Tibial nerve (tissue), 4 donors: ENCODE data around the gene TBC1D24. TPM values are rescaled to one million over a fixed set of nuclear protein-coding genes. Genes with fewer than 3 reads are reported as not detected.
"Not testable (repeated sequence)": the region's sequence is repeated elsewhere in the genome, so short reads cannot be mapped to it uniquely, and the experiment has no call there.

Source experiments
- DNase-seq, 2 donors: peaks; one replicate each; pipeline ENCODE4 v3.0.0-alpha.2; 2019; ENCODE audit warnings: low spot score in 2 of 2
- H3K27ac ChIP-seq, 4 donors: fragments of 200-600 bp; sonication (generic) in 3 of 4; one replicate each; pipeline ENCODE4 v1.5.1; 2017 to 2019; ENCODE audit warnings: mild to moderate bottlenecking in 1 of 4
- H3K27me3 ChIP-seq, 2 donors: fragments of 200-600 bp; sonication (generic) in 1 of 2; one replicate each; pipeline versions ENCODE4 v1.5.1 to v1.6.0; 2017 to 2019
- H3K36me3 ChIP-seq, 3 donors: fragments of 200-600 bp; sonication (generic); one replicate each; pipeline ENCODE4 v1.5.1; 2018 to 2019
- H3K4me1 ChIP-seq, 4 donors: fragments of 200-600 bp; sonication (generic) in 3 of 4; one replicate each; pipeline ENCODE4 v1.5.1; 2017 to 2019
- H3K4me3 ChIP-seq, 4 donors: fragments of 200-600 bp; sonication (generic) in 3 of 4; one replicate each; pipeline ENCODE4 v1.5.1; 2017 to 2019; ENCODE audit warnings: mild to moderate bottlenecking in 1 of 4, moderate library complexity in 1 of 4
- H3K9me3 ChIP-seq, 4 donors: fragments of 200-600 bp; sonication (generic) in 3 of 4; one replicate each; pipeline ENCODE4 v1.5.1; 2017 to 2019
- WGBS, 2 donors: methylation state at CpG; one replicate each; pipeline ENCODE4 v1.1.5; 2018; 5-methylcytosine and 5-hydroxymethylcytosine counted together
- small RNA-seq: library from RNA; depleted of rRNA; stranded (forward); fragments of <200 nt; gene quantifications from one replicate; pipeline ENCODE3, GENCODE V24; 2016
- total RNA-seq, 4 donors: library from RNA; depleted of rRNA; stranded (reverse); fragments of >200 nt; gene quantifications; one replicate each; pipeline ENCODE4 v1.1.0, GENCODE V29; 2016

The TBC1D24 gene
- total RNA-seq, 4 donors from 2014 or later: 12.0 to 18.3 (median 16.3) TPM

GRCh38 chr16:2554709-2555425 lies 79.9 kb downstream of the TBC1D24 start:
- not testable (repeated sequence) for H3K27me3 ChIP-seq, H3K9me3 ChIP-seq, H3K4me1 ChIP-seq, H3K4me3 ChIP-seq, H3K27ac ChIP-seq, H3K36me3 ChIP-seq, DNase-seq
- no CpG with 5 or more reads among the region's 13 CpGs for WGBS, 2 donors

Small RNA genes within 50 kb of the gene (small RNA-seq; reads per million reads assigned to genes)
- gene AC093525.1 (not detected), gene MIR3178 (not detected), gene MIR6768 (not detected)

Other genes with a start within 250 kb of the TBC1D24 start
- 1 to 10 TPM in 1 of 4 donors, under 1 TPM in 3; 0.39 to 5.4 (median 0.64) TPM for gene DNASE1L2, start 238.7 kb upstream of the TBC1D24 start, total RNA-seq
- 10 to 100 TPM; 74.3 to 94.7 (median 81.5) TPM for gene ECI1, start 223.5 kb upstream of the TBC1D24 start, total RNA-seq
- gene RNPS1, start 207.0 kb upstream of the TBC1D24 start, total RNA-seq: 100 to 1,000 TPM; 101 to 127 (median 114) TPM
- 10 to 100 TPM; 14.9 to 22.2 (median 15.8) TPM for gene ABCA3, start 134.4 kb upstream of the TBC1D24 start, total RNA-seq
- gene CCNF, start 45.7 kb upstream of the TBC1D24 start, total RNA-seq: 1 to 10 TPM; 1.6 to 3.0 (median 2.0) TPM
- gene TEDC2, start 15.0 kb upstream of the TBC1D24 start, total RNA-seq: 1 to 10 TPM in 3 of 4 donors, not detected in 1; 1.3 to 2.5 (median 1.8) TPM
- under 1 TPM in 1 of 4 donors, not detected in 3; 0.39 TPM for gene NTN3, start 3.8 kb upstream of the TBC1D24 start, total RNA-seq
- 10 to 100 TPM; 48.1 to 73.0 (median 61.1) TPM for gene ATP6V0C, start 38.8 kb downstream of the TBC1D24 start, total RNA-seq
- gene AMDHD2, start 45.2 kb downstream of the TBC1D24 start, total RNA-seq: 10 to 100 TPM; 40.4 to 64.5 (median 55.2) TPM
- gene CEMP1, start 56.3 kb downstream of the TBC1D24 start, total RNA-seq: not detected
- 10 to 100 TPM; 28.6 to 41.7 (median 32.4) TPM for gene PDPK1, start 62.9 kb downstream of the TBC1D24 start, total RNA-seq
- 10 to 100 TPM; 17.8 to 24.3 (median 21.2) TPM for gene KCTD5, start 207.4 kb downstream of the TBC1D24 start, total RNA-seq
- 1 to 10 TPM; 1.3 to 4.2 (median 2.4) TPM for gene PRSS27, start 245.1 kb downstream of the TBC1D24 start, total RNA-seq